Measurements from ENCODE around the gene MNT.
"Not testable (repeated sequence)": the region's sequence is repeated elsewhere in the genome, so short reads cannot be mapped to it uniquely, and the experiment has no call there.

MNT gene

GRCh38 chr17:2440930-2441329, 40.1 kb upstream of the MNT start:
- no peak overlapping the region for H3K4me3 ChIP-seq (ENCODE audit: low read depth, low read length)
- DNase-seq (ENCODE audit: low read depth): no peak
- TF ChIP-seq, protein P1, sequence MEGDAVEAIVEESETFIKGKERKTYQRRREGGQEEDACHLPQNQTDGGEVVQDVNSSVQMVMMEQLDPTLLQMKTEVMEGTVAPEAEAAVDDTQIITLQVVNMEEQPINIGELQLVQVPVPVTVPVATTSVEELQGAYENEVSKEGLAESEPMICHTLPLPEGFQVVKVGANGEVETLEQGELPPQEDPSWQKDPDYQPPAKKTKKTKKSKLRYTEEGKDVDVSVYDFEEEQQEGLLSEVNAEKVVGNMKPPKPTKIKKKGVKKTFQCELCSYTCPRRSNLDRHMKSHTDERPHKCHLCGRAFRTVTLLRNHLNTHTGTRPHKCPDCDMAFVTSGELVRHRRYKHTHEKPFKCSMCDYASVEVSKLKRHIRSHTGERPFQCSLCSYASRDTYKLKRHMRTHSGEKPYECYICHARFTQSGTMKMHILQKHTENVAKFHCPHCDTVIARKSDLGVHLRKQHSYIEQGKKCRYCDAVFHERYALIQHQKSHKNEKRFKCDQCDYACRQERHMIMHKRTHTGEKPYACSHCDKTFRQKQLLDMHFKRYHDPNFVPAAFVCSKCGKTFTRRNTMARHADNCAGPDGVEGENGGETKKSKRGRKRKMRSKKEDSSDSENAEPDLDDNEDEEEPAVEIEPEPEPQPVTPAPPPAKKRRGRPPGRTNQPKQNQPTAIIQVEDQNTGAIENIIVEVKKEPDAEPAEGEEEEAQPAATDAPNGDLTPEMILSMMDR (IDR thresholded peaks at IDR 0.05; ENCODE audit: insufficient read depth, low read depth, low read length, missing control alignments): no peak

DNA sequence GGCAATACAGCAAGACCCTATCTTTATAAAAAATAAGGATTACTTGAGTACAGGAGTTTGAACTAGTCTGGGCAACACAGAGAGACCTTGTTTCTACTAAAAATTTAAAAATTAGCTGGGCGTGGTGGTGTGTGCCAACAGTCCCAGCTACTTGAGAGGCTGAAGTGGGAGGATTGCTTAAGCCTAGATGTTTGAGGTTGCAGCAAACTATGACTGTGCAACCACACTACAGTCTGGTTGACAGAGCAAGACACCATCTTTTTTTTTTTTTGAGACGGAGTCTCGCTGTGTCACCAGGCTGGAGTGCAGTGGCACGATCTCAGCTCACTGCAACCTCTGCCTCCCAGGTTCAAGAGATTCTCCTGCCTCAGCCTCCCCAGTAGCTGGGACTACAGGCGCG, 39.1 kb upstream of the MNT start:
- not testable (repeated sequence) for H3K4me3 ChIP-seq (ENCODE audit: low read depth, low read length); DNase-seq (ENCODE audit: low read depth)

DNA sequence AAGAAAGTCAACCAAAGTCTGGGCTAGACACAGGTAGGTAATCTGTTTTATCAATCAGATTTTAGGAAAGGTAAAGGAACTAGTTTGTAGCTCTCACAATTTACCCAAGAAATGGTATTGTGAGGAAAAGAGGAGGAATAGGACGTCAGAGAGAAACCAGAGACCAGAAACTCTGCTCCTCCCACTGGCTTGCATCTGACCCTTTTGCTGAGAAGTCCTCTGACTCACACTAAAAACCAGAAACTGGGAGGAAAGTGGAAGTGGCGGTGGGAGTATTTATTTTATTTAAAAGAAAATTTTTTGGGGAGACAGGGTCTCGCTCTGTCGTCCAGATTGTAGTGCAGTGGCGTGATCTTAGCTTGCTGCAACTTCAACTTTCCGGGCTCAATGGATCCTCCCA, 38.0 kb upstream of the MNT start:
- no peak for DNase-seq (ENCODE audit: low read depth)
- H3K4me3 ChIP-seq (ENCODE audit: low read depth, low read length): no peak overlapping the region
- TF ChIP-seq, protein P1 (IDR thresholded peaks at IDR 0.05; ENCODE audit: insufficient read depth, low read depth, low read length, missing control alignments): no peak

DNA sequence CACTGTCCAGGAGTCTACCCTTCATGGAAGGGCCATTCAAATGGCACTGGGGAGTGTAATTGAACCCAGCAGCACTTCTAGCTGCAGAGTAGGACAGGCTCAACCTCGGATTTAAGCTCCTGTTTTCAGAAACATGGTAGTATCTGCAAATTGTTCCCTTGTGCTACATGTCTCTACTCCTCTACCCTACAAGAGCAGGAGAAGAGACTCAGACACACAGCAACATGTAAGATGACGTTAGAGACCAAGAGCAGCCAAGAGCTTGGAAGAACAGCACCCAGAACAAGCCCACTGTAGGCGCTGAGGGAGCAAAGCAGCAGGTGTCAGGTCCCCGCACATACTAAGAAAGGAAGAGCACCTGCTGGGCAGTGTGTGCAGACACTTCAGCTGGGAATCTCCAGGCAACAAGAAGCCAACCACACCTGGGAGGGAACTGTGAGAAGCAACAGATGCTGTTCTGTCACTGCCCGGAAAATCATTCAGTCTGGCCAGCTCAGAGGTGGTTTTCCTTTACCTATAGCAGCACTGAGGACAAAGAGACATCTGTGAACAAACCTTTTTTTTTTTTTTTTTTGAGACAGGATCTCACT, 35.6 kb upstream of the MNT start:
- no peak overlapping the region for H3K4me3 ChIP-seq (ENCODE audit: low read depth, low read length)

GRCh38 chr17:2435862-2436261, 35.0 kb upstream of the MNT start:
- DNase-seq (ENCODE audit: low read depth): no peak
- no peak overlapping the region for H3K4me3 ChIP-seq (ENCODE audit: low read depth, low read length)
- TF ChIP-seq, protein P1 (IDR thresholded peaks at IDR 0.05; ENCODE audit: insufficient read depth, low read depth, low read length, missing control alignments): no peak

More for the DNA sequence above, 35.6 kb upstream of the MNT start:
- DNase-seq (ENCODE audit: low read depth): no peak
- TF ChIP-seq, protein P1 (IDR thresholded peaks at IDR 0.05; ENCODE audit: insufficient read depth, low read depth, low read length, missing control alignments): no peak

GRCh38 chr17:2435181-2435741, 34.4 kb upstream of the MNT start:
- H3K4me3 ChIP-seq (ENCODE audit: low read depth, low read length): no peak overlapping the region
- DNase-seq (ENCODE audit: low read depth): no peak
- TF ChIP-seq, protein P1 (IDR thresholded peaks at IDR 0.05; ENCODE audit: insufficient read depth, low read depth, low read length, missing control alignments): no peak

DNA sequence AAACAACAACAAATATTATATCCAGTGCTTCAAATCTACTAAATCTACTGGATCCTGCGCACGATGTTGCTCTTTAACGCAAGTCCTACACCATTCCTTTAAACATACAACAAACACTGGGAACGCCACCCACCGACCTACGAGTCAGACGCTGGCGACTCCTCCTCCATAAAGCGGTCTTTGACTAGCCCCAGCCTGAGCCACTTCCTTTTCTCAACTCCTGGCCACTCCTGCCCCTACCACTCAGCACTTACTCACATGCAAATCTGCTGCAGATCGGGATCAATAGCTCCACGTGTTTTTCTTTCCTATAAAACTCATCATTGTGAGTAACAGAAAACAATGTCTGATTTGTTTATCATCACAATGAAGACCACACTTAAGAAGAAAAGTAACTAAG, 32.8 kb upstream of the MNT start:
- DNase-seq (ENCODE audit: low read depth): no peak
- TF ChIP-seq, protein P1 (IDR thresholded peaks at IDR 0.05; ENCODE audit: insufficient read depth, low read depth, low read length, missing control alignments): no peak
- H3K4me3 ChIP-seq (ENCODE audit: low read depth, low read length): no peak overlapping the region

All from GM12865 (cell line).